HepG2 (cell line): ENCODE measurements around the gene ARL16. TPM values are rescaled to one million over a fixed set of nuclear protein-coding genes. Genes with fewer than 3 reads are reported as not detected.

Experiments
- BHLHE40 ChIP-seq: IDR thresholded peaks from 2 replicates; pipeline ENCODE4 v1.6.1; 2011; ENCODE audit warnings: low read length, improper control_type of control experiment
- KDM6A ChIP-seq: IDR thresholded peaks from 2 replicates; pipeline ENCODE4 v1.6.1; 2016; ENCODE audit warnings: low read depth
- KLF11 ChIP-seq: IDR thresholded peaks from 2 replicates; pipeline ENCODE4 v1.6.1; 2016; ENCODE audit warnings: missing compliant biosample characterization
- MTA3 ChIP-seq: sonication (generic); formaldehyde crosslinking; IDR thresholded peaks from 2 replicates; pipeline ENCODE4 v1.4.0; 2020; ENCODE audit warnings: missing genetic modification reagents
- MXD4 ChIP-seq: IDR thresholded peaks from 2 replicates; pipeline ENCODE4 v1.6.1; 2016; ENCODE audit warnings: mild to moderate bottlenecking, missing biosample characterization, missing genetic modification reagents
- SETDB1 ChIP-seq: sonication (generic); formaldehyde crosslinking; IDR thresholded peaks from 2 replicates; pipeline ENCODE4 v1.5.1; 2020; ENCODE audit warnings: missing genetic modification reagents, mild to moderate bottlenecking, borderline replicate concordance
- ZBTB3 ChIP-seq: sonication (generic); formaldehyde crosslinking; IDR thresholded peaks from 2 replicates; pipeline ENCODE4 v1.4.0; 2020; ENCODE audit warnings: low read depth, mild to moderate bottlenecking, moderate library complexity, missing genetic modification reagents, borderline replicate concordance
- ZBTB40 ChIP-seq, 2 experiments: fragments of 450-650 bp in 1 of 2; sonication (generic) in 1 of 2; formaldehyde crosslinking in 1 of 2; IDR thresholded peaks; 2 replicates each; pipeline versions ENCODE4 v1.6.1 to v1.8.0; 2016 to 2022; ENCODE audit warnings: antibody characterized with exemption in 1 of 2, mild to moderate bottlenecking in 1 of 2, missing genetic modification reagents in 1 of 2
- ZFYVE20 ChIP-seq: sonication (generic); formaldehyde crosslinking; IDR thresholded peaks from 2 replicates; pipeline ENCODE4 v1.8.0; 2023; ENCODE audit warnings: low read depth, mild to moderate bottlenecking, moderate library complexity, missing genetic modification reagents, borderline replicate concordance
- ZNF629 ChIP-seq: sonication (generic); formaldehyde crosslinking; conservative IDR thresholded peaks from 2 replicates; pipeline ENCODE4 v1.5.0; 2020; ENCODE audit warnings: missing genetic modification reagents
- ZNF768 ChIP-seq: sonication (generic); formaldehyde crosslinking; IDR thresholded peaks from 2 replicates; pipeline ENCODE4 v1.4.0; 2020; ENCODE audit warnings: missing genetic modification reagents
- ZNF773 ChIP-seq: sonication (generic); formaldehyde crosslinking; IDR thresholded peaks from 2 replicates; pipeline ENCODE4 v1.4.0; 2020; ENCODE audit warnings: missing genetic modification reagents, borderline replicate concordance
- ZNF775 ChIP-seq: sonication (generic); formaldehyde crosslinking; IDR thresholded peaks from 2 replicates; pipeline ENCODE4 v1.4.0; 2020; ENCODE audit warnings: missing genetic modification reagents, mild to moderate bottlenecking, moderate library complexity, borderline replicate concordance
- ZZZ3 ChIP-seq: sonication (generic); formaldehyde crosslinking; IDR thresholded peaks from 2 replicates; pipeline ENCODE4 v1.4.0; 2020; ENCODE audit warnings: missing genetic modification reagents, mild to moderate bottlenecking, borderline replicate concordance
- polyA plus RNA-seq, 8 experiments: library from polyadenylated mRNA; depleted of rRNA in 3 of 8; stranded (reverse) in 7 of 8; unstranded in 1 of 8; fragments of >200 nt; fragmentation: Illumina TruSeq in 4 of 8; extraction: Trizol in 4 of 8; gene quantifications; 2 replicates each; pipeline versions ENCODE4 v1.2.1 to v1.2.3, GENCODE V29; 2011 to 2016; ENCODE audit warnings: low read depth in 4 of 8, missing spikeins in 1 of 8, mixed read lengths in 1 of 8; ENCODE audit not compliant: insufficient read depth in 1 of 8
- total RNA-seq, 5 experiments: library from RNA; depleted of rRNA; stranded (reverse); fragments of >200 nt; fragmentation: Illumina TruSeq; extraction: Trizol; gene quantifications; 2 replicates each; pipeline ENCODE4 v1.2.3, GENCODE V29; 2016; ENCODE audit warnings: low read depth in 1 of 5
- TF ChIP-seq, protein P1 (sequence below): sonication (generic); formaldehyde crosslinking; IDR thresholded peaks from 2 replicates; pipeline ENCODE4 v1.4.0; 2020; ENCODE audit warnings: missing genetic modification reagents, borderline replicate concordance
- TF ChIP-seq, protein P2 (sequence below): sonication (generic); formaldehyde crosslinking; IDR thresholded peaks from 2 replicates; pipeline ENCODE4 v1.5.1; 2020; ENCODE audit warnings: missing genetic modification reagents, mild to moderate bottlenecking, borderline replicate concordance

Gene ARL16
- total and polyA plus RNA-seq, 2 of the 13 experiments (the other 11 are each of a cell fraction or from before 2014, with no cell fraction given) = 20.8 to 30.8 TPM

DNA sequence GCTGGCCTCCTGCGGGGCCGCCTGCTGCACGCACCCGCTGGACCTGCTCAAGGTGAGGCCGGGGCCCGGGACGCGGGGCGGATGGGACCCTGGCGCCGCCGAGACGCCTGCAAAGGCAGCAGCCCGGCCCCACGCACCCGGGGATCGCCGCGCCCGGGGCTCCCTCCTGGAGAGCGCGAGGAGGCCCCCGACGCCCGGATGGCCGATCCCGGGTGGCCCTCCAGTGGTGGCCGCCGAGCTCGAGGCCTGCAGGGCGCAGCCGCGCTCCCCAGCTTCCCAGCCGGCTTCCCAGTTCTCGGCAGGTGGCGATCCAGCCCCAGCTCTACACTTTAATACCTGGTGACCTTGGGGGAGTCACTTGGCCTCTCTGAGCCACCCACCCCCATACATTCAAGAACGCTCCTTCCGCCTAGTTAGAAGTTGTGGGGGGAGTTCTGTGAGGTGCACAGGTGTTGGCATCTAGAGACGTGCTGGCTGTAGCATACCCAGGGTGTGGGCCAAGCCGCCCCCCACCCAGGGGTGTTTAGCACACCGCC is 28.9 kb upstream of the ARL16 start (continued):
- TF ChIP-seq ZZZ3 (CRISPR knock-in tag) (peak; percentile 2; the same call in 1 of the 2 replicates), SETDB1 (CRISPR knock-in tag) (no peak), BHLHE40 (no peak), ZNF775 (CRISPR knock-in tag) (0 out of 2 replicates have a peak, but pooled peaks have one; percentile 36), KLF11 (CRISPR knock-in tag) (no peak), ZNF773 (CRISPR knock-in tag) (no peak; the same call in 1 of the 2 replicates), MXD4 (no peak), ZBTB3 (CRISPR knock-in tag) (no peak), KDM6A (CRISPR knock-in tag) (no peak), ZNF629 (CRISPR knock-in tag) (no peak), ZBTB40 (IDR thresholded peaks at IDR 0.05) (no peak), ZBTB40 (CRISPR knock-in tag; IDR thresholded peaks at IDR 0.05) (no peak), ZFYVE20 (CRISPR knock-in tag) (peak; percentile 9; the same call in 1 of the 2 replicates), ZNF768 (CRISPR knock-in tag) (peak; percentile 93), MTA3 (no peak)
- TF ChIP-seq, protein P1, sequence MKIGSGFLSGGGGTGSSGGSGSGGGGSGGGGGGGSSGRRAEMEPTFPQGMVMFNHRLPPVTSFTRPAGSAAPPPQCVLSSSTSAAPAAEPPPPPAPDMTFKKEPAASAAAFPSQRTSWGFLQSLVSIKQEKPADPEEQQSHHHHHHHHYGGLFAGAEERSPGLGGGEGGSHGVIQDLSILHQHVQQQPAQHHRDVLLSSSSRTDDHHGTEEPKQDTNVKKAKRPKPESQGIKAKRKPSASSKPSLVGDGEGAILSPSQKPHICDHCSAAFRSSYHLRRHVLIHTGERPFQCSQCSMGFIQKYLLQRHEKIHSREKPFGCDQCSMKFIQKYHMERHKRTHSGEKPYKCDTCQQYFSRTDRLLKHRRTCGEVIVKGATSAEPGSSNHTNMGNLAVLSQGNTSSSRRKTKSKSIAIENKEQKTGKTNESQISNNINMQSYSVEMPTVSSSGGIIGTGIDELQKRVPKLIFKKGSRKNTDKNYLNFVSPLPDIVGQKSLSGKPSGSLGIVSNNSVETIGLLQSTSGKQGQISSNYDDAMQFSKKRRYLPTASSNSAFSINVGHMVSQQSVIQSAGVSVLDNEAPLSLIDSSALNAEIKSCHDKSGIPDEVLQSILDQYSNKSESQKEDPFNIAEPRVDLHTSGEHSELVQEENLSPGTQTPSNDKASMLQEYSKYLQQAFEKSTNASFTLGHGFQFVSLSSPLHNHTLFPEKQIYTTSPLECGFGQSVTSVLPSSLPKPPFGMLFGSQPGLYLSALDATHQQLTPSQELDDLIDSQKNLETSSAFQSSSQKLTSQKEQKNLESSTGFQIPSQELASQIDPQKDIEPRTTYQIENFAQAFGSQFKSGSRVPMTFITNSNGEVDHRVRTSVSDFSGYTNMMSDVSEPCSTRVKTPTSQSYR = peak; percentile 9; the same call in 1 of the 2 replicates
- TF ChIP-seq, protein P2, sequence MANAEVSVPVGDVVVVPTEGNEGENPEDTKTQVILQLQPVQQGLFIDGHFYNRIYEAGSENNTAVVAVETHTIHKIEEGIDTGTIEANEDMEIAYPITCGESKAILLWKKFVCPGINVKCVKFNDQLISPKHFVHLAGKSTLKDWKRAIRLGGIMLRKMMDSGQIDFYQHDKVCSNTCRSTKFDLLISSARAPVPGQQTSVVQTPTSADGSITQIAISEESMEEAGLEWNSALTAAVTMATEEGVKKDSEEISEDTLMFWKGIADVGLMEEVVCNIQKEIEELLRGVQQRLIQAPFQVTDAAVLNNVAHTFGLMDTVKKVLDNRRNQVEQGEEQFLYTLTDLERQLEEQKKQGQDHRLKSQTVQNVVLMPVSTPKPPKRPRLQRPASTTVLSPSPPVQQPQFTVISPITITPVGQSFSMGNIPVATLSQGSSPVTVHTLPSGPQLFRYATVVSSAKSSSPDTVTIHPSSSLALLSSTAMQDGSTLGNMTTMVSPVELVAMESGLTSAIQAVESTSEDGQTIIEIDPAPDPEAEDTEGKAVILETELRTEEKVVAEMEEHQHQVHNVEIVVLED (CRISPR knock-in tag) = 0 out of 2 replicates have a peak, but pooled peaks have one; percentile 8
